CD4-positive, alpha-beta T cell treated with Interleukin-17A for 1 hour (primary cell): Measurements from ENCODE around the gene PTCD1.
"Not testable (repeated sequence)": the region's sequence is repeated elsewhere in the genome, so short reads cannot be mapped to it uniquely, and the experiment has no call there.

Source experiments
- DNase-seq: peaks from one replicate; pipeline ENCODE4 v3.0.0-alpha.2; 2020

The PTCD1 gene

GRCh38 chr7:99407872-99408378, 30.7 kb downstream of the PTCD1 start:
- peak; percentile 47 for DNase-seq

- no peak for DNase-seq
Observed at GRCh38 chr7:99406557-99406956, 32.0 kb downstream of the PTCD1 start.

GRCh38 chr7:99404977-99405320, 33.6 kb downstream of the PTCD1 start:
- DNase-seq: no peak

GRCh38 chr7:99404235-99404976, 34.2 kb downstream of the PTCD1 start:
- DNase-seq: no peak

GRCh38 chr7:99403764-99404163, 34.8 kb downstream of the PTCD1 start:
- DNase-seq: no peak

GRCh38 chr7:99402854-99403253, 35.7 kb downstream of the PTCD1 start:
- no peak for DNase-seq

GRCh38 chr7:99399597-99399996, 39.0 kb downstream of the PTCD1 start:
- DNase-seq: no peak

GRCh38 chr7:99398891-99399445, 39.6 kb downstream of the PTCD1 start:
- DNase-seq: no peak

GRCh38 chr7:99397297-99397983, 41.2 kb downstream of the PTCD1 start:
- no peak for DNase-seq

- no peak for DNase-seq
Observed at GRCh38 chr7:99396418-99397296, 41.9 kb downstream of the PTCD1 start.

GRCh38 chr7:99395616-99396327, 42.8 kb downstream of the PTCD1 start:
- no peak for DNase-seq

GRCh38 chr7:99394188-99394502, 44.5 kb downstream of the PTCD1 start:
- no peak for DNase-seq

- DNase-seq: no peak
Observed at GRCh38 chr7:99393355-99394187, 45.0 kb downstream of the PTCD1 start.

GRCh38 chr7:99392659-99393354, 45.8 kb downstream of the PTCD1 start:
- peak; percentile 92 for DNase-seq

GRCh38 chr7:99392046-99392445, 46.6 kb downstream of the PTCD1 start:
- no peak for DNase-seq

GRCh38 chr7:99390941-99391602, 47.5 kb downstream of the PTCD1 start:
- no peak for DNase-seq

GRCh38 chr7:99389772-99390171, 48.8 kb downstream of the PTCD1 start:
- no peak for DNase-seq

GRCh38 chr7:99387912-99388311, 50.7 kb downstream of the PTCD1 start:
- DNase-seq: no peak

- not testable (repeated sequence) for DNase-seq
Observed at GRCh38 chr7:99387239-99387635, 51.4 kb downstream of the PTCD1 start.

GRCh38 chr7:99386584-99387238, 51.9 kb downstream of the PTCD1 start:
- peak; percentile 69 for DNase-seq
